ENCODE measurements around the gene SUSD1. TPM values are rescaled to one million over a fixed set of nuclear protein-coding genes. Genes with fewer than 3 reads are reported as not detected.
A peak's percentile ranks its signal among the peaks of the same experiment; 100 is the strongest.

Gene SUSD1
- polyA plus RNA-seq, 6 donors from 2014 or later, result 5.1 to 19.4 (median 9.1) TPM

DNA sequence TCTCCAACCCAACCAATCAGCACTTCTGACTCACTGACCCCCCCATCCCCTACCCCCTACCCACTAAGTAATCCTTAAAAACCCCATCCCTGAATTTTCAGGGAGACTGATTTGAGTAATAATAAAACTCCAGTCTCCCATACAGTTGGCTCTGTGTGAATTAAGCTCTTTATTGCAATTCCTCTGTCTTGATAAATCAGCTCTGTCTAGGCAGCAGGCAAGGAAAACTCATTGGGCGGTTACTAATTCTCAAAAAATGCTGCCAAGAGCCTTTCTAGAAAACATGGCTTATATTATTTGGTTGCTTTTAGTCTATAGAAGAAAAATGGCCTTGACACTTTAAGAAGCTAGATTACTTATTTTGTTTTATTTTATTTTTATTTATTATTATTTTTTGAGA lies 131.7 kb downstream of the SUSD1 start:
- Mint-ChIP-seq H3K36me3 (peaks cover 8 to 15% of the 10 kb centered on the region in 2 donors), H3K9me3 (peaks cover 0 to 5% (median 0%) of the 10 kb centered on the region in 7 donors), H3K27ac (no peak overlapping the region), H3K27me3 (no peaks in the 10 kb centered on the region), H3K4me3 (no peak overlapping the region), H3K4me1 (peaks cover 33 to 60% (median 44%) of the 10 kb centered on the region in 3 donors)
- DNase-seq (no peak), ATAC-seq (ENCODE audit: low read depth in 2 of 2) (no peak)

DNA sequence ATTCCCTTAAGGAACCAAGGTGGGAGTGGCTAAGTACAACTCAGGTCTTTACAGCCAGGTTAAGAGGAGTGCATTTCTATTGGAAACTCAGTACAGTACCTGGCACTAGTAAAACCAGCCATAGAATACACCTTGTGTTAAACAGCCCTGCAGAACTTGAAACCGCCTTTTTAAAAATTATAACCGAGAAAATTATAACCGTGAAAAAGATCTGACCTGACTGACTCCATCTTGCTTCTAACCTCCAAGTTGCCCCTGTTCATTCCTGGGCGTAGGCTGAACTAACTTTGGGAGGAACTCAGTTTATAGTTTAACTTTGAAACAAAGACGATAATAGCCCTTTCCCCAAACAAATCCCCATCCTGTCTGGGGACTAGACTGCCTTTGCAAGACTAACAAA lies 132.3 kb downstream of the SUSD1 start:
- peaks cover 0 to 4% (median 0%) of the 10 kb centered on the region in 7 donors for H3K9me3 Mint-ChIP-seq
- H3K4me1 Mint-ChIP-seq, result peaks cover 35 to 62% (median 48%) of the 10 kb centered on the region in 3 donors
- no peak overlapping the region for H3K4me3 Mint-ChIP-seq
- DNase-seq (no peak), ATAC-seq (ENCODE audit: low read depth in 2 of 2) (no peak)
- no peaks in the 10 kb centered on the region for H3K27me3 Mint-ChIP-seq
- H3K36me3 Mint-ChIP-seq, result peaks cover 8 to 12% of the 10 kb centered on the region in 2 donors
- no peak overlapping the region for H3K27ac Mint-ChIP-seq

DNA sequence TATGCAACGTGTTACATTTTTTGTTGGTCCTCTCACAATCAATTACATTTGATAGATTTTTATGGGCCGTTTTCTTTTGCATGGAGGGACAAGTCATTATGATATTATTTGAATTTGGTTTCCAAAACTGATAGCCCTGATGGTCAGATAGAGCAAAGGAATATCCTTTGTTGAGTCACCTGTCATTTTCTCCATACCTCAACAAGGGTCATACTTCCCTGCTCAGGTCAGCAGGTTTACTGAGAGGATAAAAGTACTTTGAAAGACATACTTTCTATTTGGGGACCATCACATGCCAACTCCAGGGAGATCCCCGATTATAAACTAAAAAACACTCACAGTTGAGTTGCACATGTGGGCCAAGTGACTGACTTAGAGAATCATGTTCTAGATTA lies 132.9 kb downstream of the SUSD1 start:
- peaks cover 6 to 8% of the 10 kb centered on the region in 2 donors for H3K36me3 Mint-ChIP-seq
- H3K4me1 Mint-ChIP-seq, result peaks cover 35 to 62% (median 48%) of the 10 kb centered on the region in 3 donors
- DNase-seq (no peak), ATAC-seq (ENCODE audit: low read depth in 2 of 2) (no peak)
- H3K27ac Mint-ChIP-seq, result peak overlapping the region in 2 of 6 donors; percentile 27 to 50
- no peaks in the 10 kb centered on the region for H3K9me3 Mint-ChIP-seq
- H3K27me3 Mint-ChIP-seq, result no peaks in the 10 kb centered on the region
- H3K4me3 Mint-ChIP-seq, result no peak overlapping the region

GRCh38 chr9:112041536-112042243 lies 133.4 kb downstream of the SUSD1 start:
- DNase-seq (no peak), ATAC-seq (ENCODE audit: low read depth in 2 of 2) (no peak)
- Mint-ChIP-seq H3K36me3 (peaks cover under 1 to 4% of the 10 kb centered on the region in 2 donors), H3K9me3 (no peaks in the 10 kb centered on the region), H3K27me3 (no peaks in the 10 kb centered on the region), H3K4me1 (peaks cover 34 to 62% (median 48%) of the 10 kb centered on the region in 3 donors), H3K4me3 (no peak overlapping the region), H3K27ac (peak overlapping the region in 3 of 6 donors; percentile 50 to 94 (median 56))

DNA sequence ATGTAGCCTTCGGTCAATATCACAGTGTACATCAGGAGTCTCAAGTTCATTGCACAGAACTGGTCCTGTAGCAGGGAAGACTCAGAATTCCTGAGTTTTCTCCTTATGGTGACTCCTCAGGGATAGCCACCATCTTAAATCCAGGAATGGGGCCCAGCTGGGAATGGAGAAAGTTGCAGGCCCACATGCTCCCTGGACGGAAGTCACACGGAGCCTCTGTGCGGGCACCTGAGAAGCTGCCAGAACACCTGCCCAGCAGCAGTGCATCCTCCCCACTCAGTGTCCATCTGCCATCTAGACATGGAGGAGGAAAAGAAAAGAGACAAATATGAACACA lies 133.9 kb downstream of the SUSD1 start:
- Mint-ChIP-seq H3K27me3 (no peaks in the 10 kb centered on the region), H3K27ac (no peak overlapping the region), H3K36me3 (peaks cover 0 to 4% of the 10 kb centered on the region in 2 donors), H3K9me3 (no peaks in the 10 kb centered on the region), H3K4me1 (peaks cover 34 to 65% (median 47%) of the 10 kb centered on the region in 3 donors), H3K4me3 (no peak overlapping the region)
- ATAC-seq (ENCODE audit: low read depth in 2 of 2), result no peak
- no peak for DNase-seq

DNA sequence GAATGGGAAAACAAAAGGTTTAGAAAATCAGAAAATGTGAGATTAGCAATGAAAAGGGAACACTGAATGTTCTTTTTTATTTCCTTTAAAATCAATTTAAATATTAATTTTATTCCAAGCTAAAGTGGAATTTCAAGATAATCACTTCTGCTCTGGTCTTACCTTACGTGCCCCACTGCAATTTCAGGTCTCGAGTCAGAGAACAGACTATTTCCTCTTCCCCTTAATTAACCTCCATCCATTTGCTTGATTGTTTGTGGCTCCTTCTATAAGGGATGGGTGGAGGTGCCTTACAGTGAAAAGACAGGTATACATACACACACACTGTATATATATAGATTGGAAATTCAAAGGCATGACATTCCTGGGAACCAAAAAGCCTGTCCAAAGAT lies 137.1 kb downstream of the SUSD1 start:
- no peaks in the 10 kb centered on the region for H3K27me3 Mint-ChIP-seq
- H3K4me3 Mint-ChIP-seq, result peak overlapping the region; percentile 48 to 89 (median 83)
- no peaks in the 10 kb centered on the region for H3K36me3 Mint-ChIP-seq
- H3K27ac Mint-ChIP-seq, result peak overlapping the region; percentile 78 to 98 (median 92)
- H3K4me1 Mint-ChIP-seq, result peaks cover 62 to 91% (median 77%) of the 10 kb centered on the region in 3 donors
- peak; percentile 68 for ATAC-seq (ENCODE audit: low read depth in 2 of 2)
- peak; percentile 71 for DNase-seq
- H3K9me3 Mint-ChIP-seq, result no peaks in the 10 kb centered on the region

- Mint-ChIP-seq H3K36me3 (no peaks in the 10 kb centered on the region), H3K9me3 (no peaks in the 10 kb centered on the region), H3K27ac (peak overlapping the region; percentile 78 to 98 (median 92)), H3K4me1 (peaks cover 62 to 93% (median 79%) of the 10 kb centered on the region in 3 donors), H3K4me3 (peak overlapping the region; percentile 48 to 89 (median 83)), H3K27me3 (no peaks in the 10 kb centered on the region)
- DNase-seq (peak; percentile 79), ATAC-seq (ENCODE audit: low read depth in 2 of 2) (peak; percentile 86 to 89)
These were observed 137.6 kb downstream of the SUSD1 start for GRCh38 chr9:112037281-112038016.

GRCh38 chr9:112035166-112035826 lies 139.8 kb downstream of the SUSD1 start:
- ATAC-seq (ENCODE audit: low read depth in 2 of 2), result no peak
- DNase-seq, result no peak
- Mint-ChIP-seq H3K36me3 (no peaks in the 10 kb centered on the region), H3K27ac (peak overlapping the region; percentile 85 to 98 (median 94)), H3K4me3 (peak overlapping the region; percentile 71 to 87 (median 85)), H3K9me3 (peaks cover 0 to 8% (median 0%) of the 10 kb centered on the region in 7 donors), H3K27me3 (no peaks in the 10 kb centered on the region), H3K4me1 (peaks cover 68 to 98% (median 85%) of the 10 kb centered on the region in 3 donors)

- no peaks in the 10 kb centered on the region for H3K36me3 Mint-ChIP-seq
- DNase-seq, result no peak
- peaks cover 68 to 98% (median 82%) of the 10 kb centered on the region in 3 donors for H3K4me1 Mint-ChIP-seq
- peak overlapping the region in 7 of 8 donors; percentile 25 to 87 (median 75) for H3K4me3 Mint-ChIP-seq
- H3K27ac Mint-ChIP-seq, result peak overlapping the region in 5 of 6 donors; percentile 25 to 93 (median 89)
- no peaks in the 10 kb centered on the region for H3K27me3 Mint-ChIP-seq
- ATAC-seq (ENCODE audit: low read depth in 2 of 2), result no peak
- H3K9me3 Mint-ChIP-seq, result peaks cover 0 to 8% (median 0%) of the 10 kb centered on the region in 7 donors
These were observed 140.9 kb downstream of the SUSD1 start for GRCh38 chr9:112034216-112034611.

DNA sequence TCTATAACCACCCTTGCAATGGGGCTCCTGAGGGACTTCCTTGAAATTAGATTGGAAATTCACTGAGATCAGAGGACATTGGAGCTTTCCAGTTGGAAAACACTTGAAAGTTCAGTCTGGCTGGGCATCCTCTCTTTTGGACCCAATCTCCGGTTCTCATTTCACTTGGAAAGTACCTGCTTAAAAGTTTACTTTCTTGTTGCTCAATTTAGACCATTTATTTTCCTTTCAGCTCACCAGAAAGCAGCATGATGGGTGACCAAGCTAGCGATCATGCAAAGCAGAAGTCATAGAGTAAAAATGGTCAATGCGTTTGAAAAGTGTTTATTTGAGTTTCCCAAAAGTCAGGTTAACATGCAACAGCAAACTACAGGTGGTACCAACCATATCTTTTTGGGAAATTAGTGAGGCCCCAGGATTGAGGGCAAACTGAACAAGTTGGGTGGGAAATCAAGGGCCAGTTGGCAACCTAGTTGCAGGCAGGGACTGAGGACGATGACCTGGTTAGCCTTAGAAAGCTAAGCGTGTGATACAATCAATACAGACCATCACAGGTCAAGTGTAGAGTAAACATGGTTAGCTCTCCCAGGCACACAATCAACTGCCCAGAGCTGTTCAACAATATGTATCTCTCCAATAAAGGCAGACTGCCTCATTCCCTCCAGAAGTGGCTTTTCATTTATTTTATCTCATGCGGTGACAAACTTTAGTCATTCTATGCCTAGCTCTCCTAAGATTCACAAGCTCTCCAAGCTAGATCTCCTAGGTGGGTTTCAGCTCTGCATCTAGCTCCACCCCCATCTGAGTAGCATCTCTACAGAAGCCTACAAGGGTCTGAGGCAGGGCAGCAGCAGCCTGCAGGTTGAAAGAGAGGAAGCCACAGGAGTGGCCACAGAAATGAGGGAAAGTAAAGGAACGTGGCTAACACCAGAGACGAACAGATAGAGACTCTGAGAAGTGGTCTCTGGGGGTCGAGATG lies 141.6 kb downstream of the SUSD1 start:
- ATAC-seq (ENCODE audit: low read depth in 2 of 2), result no peak
- H3K27ac Mint-ChIP-seq, result peak overlapping the region in 4 of 6 donors; percentile 74 to 92 (median 88)

DNA sequence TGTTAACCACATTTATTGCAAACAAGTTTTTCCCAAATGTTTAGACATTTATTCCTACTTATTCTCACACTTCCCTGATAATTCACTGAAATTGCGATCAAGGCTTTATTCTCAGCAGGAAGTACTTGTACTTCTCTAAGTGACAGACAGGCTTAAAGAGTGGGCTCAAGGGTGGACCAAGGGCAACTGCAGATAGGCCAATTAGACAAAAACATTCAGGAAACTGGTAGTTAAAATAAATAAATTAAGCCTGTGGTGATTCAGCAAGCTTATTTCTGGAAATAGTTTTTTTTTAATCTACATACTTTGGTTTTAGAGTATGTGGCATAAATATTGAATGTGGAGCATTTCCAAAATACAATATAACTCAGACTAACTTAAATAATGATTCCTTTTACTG lies 142.4 kb downstream of the SUSD1 start:
- H3K4me1 Mint-ChIP-seq, result peaks cover 68 to 99% (median 80%) of the 10 kb centered on the region in 3 donors
- no peak for DNase-seq
- H3K27ac Mint-ChIP-seq, result peak overlapping the region in 4 of 6 donors; percentile 87 to 94 (median 90)
- H3K9me3 Mint-ChIP-seq, result peaks cover 0 to 8% (median 0%) of the 10 kb centered on the region in 7 donors
- H3K36me3 Mint-ChIP-seq, result no peaks in the 10 kb centered on the region
- peak overlapping the region; percentile 6 to 87 (median 70) for H3K4me3 Mint-ChIP-seq
- no peaks in the 10 kb centered on the region for H3K27me3 Mint-ChIP-seq
- ATAC-seq (ENCODE audit: low read depth in 2 of 2), result no peak

More for the DNA sequence above, 141.6 kb downstream of the SUSD1 start:
- Mint-ChIP-seq H3K9me3 (peaks cover 0 to 8% (median 0%) of the 10 kb centered on the region in 7 donors), H3K27me3 (no peaks in the 10 kb centered on the region), H3K4me3 (peak overlapping the region; percentile 53 to 87 (median 73)), H3K36me3 (no peaks in the 10 kb centered on the region), H3K4me1 (peaks cover 69 to 98% (median 82%) of the 10 kb centered on the region in 3 donors)
- peak; percentile 33 for DNase-seq

DNA sequence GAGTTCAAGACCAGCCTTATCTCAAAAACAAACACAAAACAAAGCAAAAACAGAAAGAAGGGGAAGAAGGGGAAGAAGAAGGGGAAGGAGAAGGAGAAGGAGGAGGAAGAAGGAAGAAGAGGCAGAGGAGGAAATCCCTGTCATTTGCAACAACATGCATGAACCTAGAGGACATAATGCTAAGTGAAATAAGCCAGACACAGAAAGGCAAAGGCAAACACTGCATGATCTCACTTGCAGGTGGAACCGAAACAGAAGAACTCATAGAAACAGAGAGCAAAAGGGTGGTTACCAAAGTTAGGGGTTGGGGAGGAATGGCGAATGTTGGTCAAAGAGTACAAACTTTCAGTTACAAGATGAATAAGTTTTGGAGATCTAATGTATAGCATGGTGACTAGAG lies 143.1 kb downstream of the SUSD1 start:
- peaks cover 62 to 97% (median 73%) of the 10 kb centered on the region in 3 donors for H3K4me1 Mint-ChIP-seq
- DNase-seq (peak; percentile 56), ATAC-seq (ENCODE audit: low read depth in 2 of 2) (peak; percentile 53 to 55)
- H3K27me3 Mint-ChIP-seq, result no peaks in the 10 kb centered on the region
- H3K9me3 Mint-ChIP-seq, result peaks cover 0 to 8% (median 0%) of the 10 kb centered on the region in 7 donors
- H3K36me3 Mint-ChIP-seq, result no peaks in the 10 kb centered on the region
- peak overlapping the region; percentile 52 to 94 (median 80) for H3K27ac Mint-ChIP-seq
- peak overlapping the region; percentile 37 to 80 (median 65) for H3K4me3 Mint-ChIP-seq
